ENCODE measurements around the gene UBE2A.

UBE2A gene

DNA sequence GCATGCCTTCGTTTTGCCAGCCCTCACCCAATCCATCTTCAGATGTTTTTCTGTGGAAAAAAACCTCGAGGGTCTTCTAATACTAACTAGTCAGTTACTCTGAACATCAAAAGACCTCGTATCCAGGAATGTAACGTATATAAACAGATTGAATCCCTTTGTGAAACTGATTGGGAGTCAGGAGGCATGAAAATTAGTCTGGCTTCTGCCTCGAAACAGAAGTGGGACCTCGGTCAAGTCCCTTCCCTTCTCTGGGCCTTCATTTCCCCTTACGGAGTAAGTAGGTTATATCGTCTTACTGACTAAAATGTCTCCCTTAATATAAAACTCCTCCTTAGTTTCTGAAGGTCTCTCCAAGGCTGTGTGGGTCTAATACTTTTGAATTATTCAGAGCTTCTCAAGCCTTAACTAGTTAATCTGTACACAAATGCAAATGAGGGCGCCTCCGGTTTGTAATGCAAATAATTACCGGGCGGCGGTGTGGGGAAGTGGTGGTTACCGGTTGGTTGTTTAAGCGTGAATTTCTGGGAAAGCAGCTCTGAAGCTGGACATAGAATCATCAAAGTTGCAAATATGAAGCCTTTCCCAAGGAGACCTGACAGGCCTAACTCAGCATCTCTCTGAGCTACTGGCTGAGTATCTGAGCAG, 43.3 kb downstream of the UBE2A start:
- DNase-seq (ENCODE audit: insufficient read length): no peak
- TF ChIP-seq POLR2A (IDR thresholded peaks at IDR 0.05; ENCODE audit: low read depth, low read length) (peak; percentile 62), POLR2AphosphoS5 (IDR thresholded peaks at IDR 0.05; ENCODE audit: low read depth, low read length) (no peak)
- peak; percentile 76 for FAIRE-seq

DNA sequence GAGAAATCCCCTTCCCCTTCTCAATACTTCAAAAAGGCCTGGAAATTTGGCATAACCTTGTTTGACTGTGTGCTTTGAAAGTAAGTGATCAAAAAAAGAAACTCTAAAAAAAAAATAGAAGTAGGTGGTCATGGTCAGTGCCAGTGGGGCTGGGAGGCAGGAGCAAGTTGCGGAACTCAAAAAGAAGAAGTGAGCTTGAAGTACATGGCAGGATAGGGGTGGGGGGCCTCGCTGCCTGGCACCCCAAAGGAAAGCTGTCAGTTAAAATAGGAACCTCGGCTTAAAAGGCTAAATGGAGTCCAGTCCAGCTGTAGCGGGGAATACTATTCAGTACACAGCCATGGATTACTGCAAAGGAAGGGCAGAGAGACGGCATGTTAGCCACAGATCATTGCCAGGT, 44.1 kb downstream of the UBE2A start:
- FAIRE-seq (peak; percentile 93), DNase-seq (ENCODE audit: insufficient read length) (no peak)
- TF ChIP-seq POLR2A (IDR thresholded peaks at IDR 0.05; ENCODE audit: low read depth, low read length) (no peak), POLR2AphosphoS5 (IDR thresholded peaks at IDR 0.05; ENCODE audit: low read depth, low read length) (no peak; the same call in 1 of the 2 replicates), TAF1 (IDR thresholded peaks at IDR 0.05; ENCODE audit: borderline replicate concordance, low read depth, low read length) (no peak)

DNA sequence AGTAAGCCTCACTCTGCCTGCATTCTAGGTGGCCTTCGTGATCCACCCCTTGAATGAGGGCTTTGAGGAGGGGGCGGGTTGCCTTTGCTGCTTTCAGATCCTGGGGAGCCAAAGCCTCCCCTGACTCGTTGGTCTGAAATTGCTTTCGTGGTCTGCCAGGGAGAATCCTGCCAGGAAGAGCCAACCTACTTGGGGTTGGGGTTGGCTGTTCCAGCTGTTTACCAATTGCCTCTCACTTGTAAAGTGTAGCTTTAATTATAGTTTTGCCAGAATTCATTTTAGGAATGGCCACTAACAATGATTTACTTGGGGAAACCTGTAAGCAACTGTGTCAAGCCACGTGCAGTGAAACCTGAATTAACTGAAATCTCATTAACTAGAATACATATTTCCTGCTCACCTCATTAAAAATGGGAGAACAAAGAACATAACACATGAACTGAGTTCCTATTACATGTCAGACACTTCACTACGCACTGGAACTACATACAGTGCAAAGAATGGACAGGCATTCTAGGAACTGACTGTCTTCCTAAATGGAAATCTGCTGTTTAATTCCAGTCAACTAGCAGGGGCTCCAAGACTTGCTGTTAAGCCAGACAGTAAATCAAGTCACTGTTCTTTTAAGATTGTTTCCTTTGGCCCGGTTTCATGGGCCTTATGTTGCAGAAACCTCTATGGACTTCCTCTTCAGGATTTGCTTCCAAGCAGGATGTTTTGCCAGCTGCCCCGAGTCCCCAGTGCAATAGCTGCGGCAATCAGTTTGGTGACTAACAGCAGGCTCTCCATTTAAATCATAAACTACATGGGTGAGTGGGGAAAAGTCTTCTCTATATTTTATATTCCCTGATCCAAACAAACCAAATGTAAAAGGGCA, 48.2 kb downstream of the UBE2A start:
- FAIRE-seq (peak; percentile 53), DNase-seq (ENCODE audit: insufficient read length) (no peak)
- no peak for TF ChIP-seq POLR2AphosphoS5 (IDR thresholded peaks at IDR 0.05; ENCODE audit: low read depth, low read length)
- no peak for TF ChIP-seq TAF1 (IDR thresholded peaks at IDR 0.05; ENCODE audit: borderline replicate concordance, low read depth, low read length)
- no peak for TF ChIP-seq POLR2A (IDR thresholded peaks at IDR 0.05; ENCODE audit: low read depth, low read length)

DNA sequence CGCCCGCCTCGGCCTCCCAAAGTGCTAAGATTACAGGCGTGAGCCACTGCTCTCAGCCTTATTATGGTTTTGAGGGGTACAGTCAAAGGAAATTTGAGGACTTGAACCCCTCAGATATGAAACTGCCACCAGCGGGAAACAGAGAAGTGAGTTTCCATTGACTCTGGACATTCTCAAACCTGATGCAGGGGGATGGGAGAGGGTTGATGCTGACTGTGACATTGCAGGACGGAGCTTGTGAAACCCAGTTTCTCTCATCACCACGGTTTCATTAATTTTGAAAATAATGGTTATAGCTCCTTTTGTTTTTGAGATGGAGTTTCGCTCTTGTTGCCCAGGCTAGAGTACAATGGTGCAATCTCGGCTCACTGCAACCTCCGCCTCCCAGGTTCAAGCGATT, 50.1 kb downstream of the UBE2A start:
- TF ChIP-seq TAF1 (IDR thresholded peaks at IDR 0.05; ENCODE audit: borderline replicate concordance, low read depth, low read length) (no peak), POLR2AphosphoS5 (IDR thresholded peaks at IDR 0.05; ENCODE audit: low read depth, low read length) (no peak), POLR2A (IDR thresholded peaks at IDR 0.05; ENCODE audit: low read depth, low read length) (no peak)
- FAIRE-seq (no peak), DNase-seq (ENCODE audit: insufficient read length) (no peak)

DNA sequence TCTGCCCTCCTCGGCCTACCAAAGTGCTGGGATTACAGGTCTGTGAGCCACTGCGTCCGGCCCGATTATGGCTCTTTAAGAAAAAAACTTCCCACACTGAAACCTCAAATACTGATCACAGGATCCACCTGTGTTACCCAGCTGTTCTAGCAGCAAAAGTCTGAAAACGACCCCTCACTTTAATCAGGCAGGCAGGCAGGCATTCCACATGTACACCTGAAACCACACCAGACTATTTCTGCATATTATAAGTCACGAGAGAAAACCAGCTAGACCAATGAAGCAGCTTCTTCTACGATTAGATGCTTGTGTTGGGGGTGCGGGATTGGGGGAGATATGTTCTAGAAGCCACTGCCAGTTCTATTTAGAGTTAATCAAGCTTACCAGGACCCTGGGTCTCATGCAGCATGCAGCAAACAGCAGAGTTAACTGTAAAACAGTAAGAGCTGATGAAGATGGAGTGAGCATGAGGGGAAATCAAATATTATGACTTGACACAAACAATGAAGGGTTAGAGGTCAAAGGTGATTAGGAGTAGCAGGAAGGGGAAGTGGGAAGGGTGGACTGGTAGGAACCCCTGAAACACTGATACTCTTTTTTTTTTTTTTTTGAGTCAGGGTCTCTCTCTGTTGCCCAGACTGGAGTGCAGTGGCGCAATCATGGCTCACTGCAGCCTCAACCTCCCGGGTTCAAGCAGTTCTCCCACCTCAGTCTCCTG, 50.7 kb downstream of the UBE2A start:
- TF ChIP-seq POLR2AphosphoS5 (IDR thresholded peaks at IDR 0.05; ENCODE audit: low read depth, low read length) (no peak), TAF1 (IDR thresholded peaks at IDR 0.05; ENCODE audit: borderline replicate concordance, low read depth, low read length) (no peak), POLR2A (IDR thresholded peaks at IDR 0.05; ENCODE audit: low read depth, low read length) (no peak)
- no peak for DNase-seq (ENCODE audit: insufficient read length)
- peak; percentile 46 for FAIRE-seq

DNA sequence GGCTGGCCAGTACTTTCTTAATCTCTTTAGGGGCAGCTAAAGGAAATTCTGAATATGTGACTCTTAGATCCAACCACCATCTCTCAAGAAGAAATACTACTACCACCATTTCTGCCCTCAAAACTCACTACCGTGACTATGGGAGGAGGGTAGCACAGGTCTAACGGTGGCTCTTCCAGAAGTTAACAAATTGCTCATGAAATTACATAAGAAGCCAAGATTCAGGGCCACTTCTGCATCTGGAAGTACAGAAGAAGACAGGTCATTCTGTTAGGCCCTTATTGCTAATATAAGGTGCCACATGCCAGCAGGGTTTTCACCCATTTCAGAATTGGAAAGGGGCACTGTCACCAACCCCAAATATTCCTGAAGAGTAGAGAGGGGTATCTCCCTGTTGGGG, 51.5 kb downstream of the UBE2A start:
- no peak for DNase-seq (ENCODE audit: insufficient read length)

More for the DNA sequence above, 51.5 kb downstream of the UBE2A start:
- FAIRE-seq: no peak
- TF ChIP-seq POLR2A (IDR thresholded peaks at IDR 0.05; ENCODE audit: low read depth, low read length) (no peak), TAF1 (IDR thresholded peaks at IDR 0.05; ENCODE audit: borderline replicate concordance, low read depth, low read length) (no peak), POLR2AphosphoS5 (IDR thresholded peaks at IDR 0.05; ENCODE audit: low read depth, low read length) (no peak)
